ENCODE data around the gene UBFD1. TPM values are rescaled to one million over a fixed set of nuclear protein-coding genes. Genes with fewer than 3 reads are reported as not detected.

The UBFD1 gene
- total RNA-seq, 2 experiments from 2014 or later, result 60.4 to 62.7 TPM

GRCh38 chr16:23520500-23520899, 37.0 kb upstream of the UBFD1 start:
- Mint-ChIP-seq H3K36me3 (peaks cover 47% of the 10 kb centered on the region), H3K4me3 (no peak overlapping the region), H3K9me3 (no peaks in the 10 kb centered on the region), H3K27ac (no peak overlapping the region), H3K27me3 (no peaks in the 10 kb centered on the region), H3K4me1 (peaks cover 12% of the 10 kb centered on the region)
- no peak for DNase-seq

- Mint-ChIP-seq H3K4me1 (peaks cover 7% of the 10 kb centered on the region), H3K4me3 (no peak overlapping the region), H3K27ac (no peak overlapping the region), H3K27me3 (no peaks in the 10 kb centered on the region), H3K9me3 (no peaks in the 10 kb centered on the region), H3K36me3 (peaks cover 41% of the 10 kb centered on the region)
- DNase-seq, result no peak
Measured at GRCh38 chr16:23521037-23521743, 36.3 kb upstream of the UBFD1 start.

- no peak overlapping the region for H3K27ac Mint-ChIP-seq
- no peak overlapping the region for H3K4me3 Mint-ChIP-seq
- peaks cover 38% of the 10 kb centered on the region for H3K36me3 Mint-ChIP-seq
- DNase-seq, result no peak
- H3K4me1 Mint-ChIP-seq, result no peaks in the 10 kb centered on the region
- no peaks in the 10 kb centered on the region for H3K27me3 Mint-ChIP-seq
- H3K9me3 Mint-ChIP-seq, result no peaks in the 10 kb centered on the region
Measured at GRCh38 chr16:23521965-23522364, 35.6 kb upstream of the UBFD1 start.

- H3K27me3 Mint-ChIP-seq, result no peaks in the 10 kb centered on the region
- H3K9me3 Mint-ChIP-seq, result no peaks in the 10 kb centered on the region
- H3K4me1 Mint-ChIP-seq, result no peaks in the 10 kb centered on the region
- H3K36me3 Mint-ChIP-seq, result peaks cover 35% of the 10 kb centered on the region
- no peak overlapping the region for H3K27ac Mint-ChIP-seq
- DNase-seq, result no peak
- H3K4me3 Mint-ChIP-seq, result no peak overlapping the region
Measured at GRCh38 chr16:23523321-23523720, 34.2 kb upstream of the UBFD1 start.

- no peaks in the 10 kb centered on the region for H3K9me3 Mint-ChIP-seq
- H3K27me3 Mint-ChIP-seq, result no peaks in the 10 kb centered on the region
- H3K4me1 Mint-ChIP-seq, result no peaks in the 10 kb centered on the region
- no peak overlapping the region for H3K27ac Mint-ChIP-seq
- no peak for DNase-seq
- H3K36me3 Mint-ChIP-seq, result peaks cover 34% of the 10 kb centered on the region
- no peak overlapping the region for H3K4me3 Mint-ChIP-seq
Measured at GRCh38 chr16:23523876-23524385, 33.6 kb upstream of the UBFD1 start.

GRCh38 chr16:23524886-23525285, 32.6 kb upstream of the UBFD1 start:
- H3K4me3 Mint-ChIP-seq, result no peak overlapping the region
- H3K4me1 Mint-ChIP-seq, result no peaks in the 10 kb centered on the region
- no peaks in the 10 kb centered on the region for H3K9me3 Mint-ChIP-seq
- no peak for DNase-seq
- H3K36me3 Mint-ChIP-seq, result peaks cover 26% of the 10 kb centered on the region
- H3K27ac Mint-ChIP-seq, result no peak overlapping the region
- H3K27me3 Mint-ChIP-seq, result no peaks in the 10 kb centered on the region

- DNase-seq, result no peak
- Mint-ChIP-seq H3K4me3 (no peak overlapping the region), H3K36me3 (peaks cover 18% of the 10 kb centered on the region), H3K27ac (no peak overlapping the region), H3K4me1 (no peaks in the 10 kb centered on the region), H3K27me3 (no peaks in the 10 kb centered on the region), H3K9me3 (no peaks in the 10 kb centered on the region)
Measured at GRCh38 chr16:23527961-23528643, 29.4 kb upstream of the UBFD1 start.

GRCh38 chr16:23528644-23529310, 28.8 kb upstream of the UBFD1 start:
- DNase-seq, result no peak
- H3K4me3 Mint-ChIP-seq, result no peak overlapping the region
- no peak overlapping the region for H3K27ac Mint-ChIP-seq
- no peaks in the 10 kb centered on the region for H3K27me3 Mint-ChIP-seq
- H3K9me3 Mint-ChIP-seq, result no peaks in the 10 kb centered on the region
- H3K36me3 Mint-ChIP-seq, result peaks cover 17% of the 10 kb centered on the region
- no peaks in the 10 kb centered on the region for H3K4me1 Mint-ChIP-seq

GRCh38 chr16:23530062-23530461, 27.5 kb upstream of the UBFD1 start:
- no peak for DNase-seq
- Mint-ChIP-seq H3K27me3 (no peaks in the 10 kb centered on the region), H3K4me3 (no peak overlapping the region), H3K9me3 (no peaks in the 10 kb centered on the region), H3K27ac (no peak overlapping the region), H3K4me1 (no peaks in the 10 kb centered on the region), H3K36me3 (peaks cover 8% of the 10 kb centered on the region)

GRCh38 chr16:23532448-23532847, 25.1 kb upstream of the UBFD1 start:
- Mint-ChIP-seq H3K4me3 (no peak overlapping the region), H3K27me3 (no peaks in the 10 kb centered on the region), H3K36me3 (peaks cover 7% of the 10 kb centered on the region), H3K9me3 (no peaks in the 10 kb centered on the region), H3K4me1 (no peaks in the 10 kb centered on the region), H3K27ac (no peak overlapping the region)
- DNase-seq, result no peak

GRCh38 chr16:23534868-23535860, 22.4 kb upstream of the UBFD1 start:
- DNase-seq, result no peak
- Mint-ChIP-seq H3K4me1 (peaks cover 4% of the 10 kb centered on the region), H3K9me3 (no peaks in the 10 kb centered on the region), H3K27me3 (no peaks in the 10 kb centered on the region), H3K4me3 (no peak overlapping the region), H3K27ac (no peak overlapping the region), H3K36me3 (peaks cover 10% of the 10 kb centered on the region)

GRCh38 chr16:23535901-23536300, 21.6 kb upstream of the UBFD1 start:
- no peak overlapping the region for H3K27ac Mint-ChIP-seq
- H3K27me3 Mint-ChIP-seq, result no peaks in the 10 kb centered on the region
- H3K4me3 Mint-ChIP-seq, result no peak overlapping the region
- H3K4me1 Mint-ChIP-seq, result peaks cover 4% of the 10 kb centered on the region
- H3K36me3 Mint-ChIP-seq, result peaks cover 10% of the 10 kb centered on the region
- no peak for DNase-seq
- no peaks in the 10 kb centered on the region for H3K9me3 Mint-ChIP-seq

GRCh38 chr16:23537390-23537789, 20.1 kb upstream of the UBFD1 start:
- no peak overlapping the region for H3K27ac Mint-ChIP-seq
- H3K36me3 Mint-ChIP-seq, result peaks cover 16% of the 10 kb centered on the region
- peaks cover 4% of the 10 kb centered on the region for H3K4me1 Mint-ChIP-seq
- no peak overlapping the region for H3K4me3 Mint-ChIP-seq
- no peaks in the 10 kb centered on the region for H3K9me3 Mint-ChIP-seq
- no peaks in the 10 kb centered on the region for H3K27me3 Mint-ChIP-seq
- no peak for DNase-seq

GRCh38 chr16:23538919-23539278, 18.6 kb upstream of the UBFD1 start:
- Mint-ChIP-seq H3K4me1 (peaks cover 4% of the 10 kb centered on the region), H3K27ac (peak overlapping the region; percentile 74), H3K9me3 (no peaks in the 10 kb centered on the region), H3K27me3 (no peaks in the 10 kb centered on the region), H3K4me3 (no peak overlapping the region), H3K36me3 (peaks cover 19% of the 10 kb centered on the region)
- no peak for DNase-seq
